ENCODE data around the gene NARF.

DNA sequence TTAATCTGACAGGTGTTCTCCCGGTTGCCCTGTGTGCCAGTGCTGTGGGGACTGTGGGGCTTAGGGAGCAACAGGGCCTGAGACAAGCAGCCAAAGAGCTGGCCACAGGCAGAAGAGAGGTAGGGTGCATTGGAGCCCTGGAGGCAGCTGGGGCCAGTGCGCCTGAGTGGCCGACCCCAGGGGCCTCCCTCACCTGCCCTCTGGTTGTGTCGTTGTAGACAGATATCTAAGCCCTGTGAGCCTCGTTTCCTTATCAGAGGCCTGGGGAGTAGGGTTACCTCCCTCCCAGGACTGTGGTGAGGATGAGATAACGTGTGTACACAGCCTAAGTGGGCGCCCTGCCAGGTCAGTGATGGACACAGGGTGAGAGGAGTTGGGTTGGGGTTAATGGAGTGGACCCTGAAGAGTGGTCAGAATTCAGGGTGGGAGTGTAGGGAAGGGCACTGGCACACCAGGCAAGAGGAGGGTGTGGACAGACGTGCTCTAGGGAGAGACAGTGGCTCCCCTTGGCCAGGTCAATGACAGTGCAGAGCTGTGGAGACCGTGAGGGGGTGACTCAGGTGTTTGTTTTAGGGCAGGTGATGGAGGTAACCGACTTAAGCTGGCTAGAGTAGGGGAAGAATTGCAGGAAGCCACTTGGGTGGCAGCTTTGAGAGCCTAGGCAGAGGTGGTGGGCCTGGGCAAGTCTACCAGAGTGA is 3.4 kb downstream of the NARF start:
- TF ChIP-seq POLR2A (IDR thresholded peaks at IDR 0.05) (no peak), EP300 (IDR thresholded peaks at IDR 0.05) (no peak)
- TF ChIP-seq, protein P1, sequence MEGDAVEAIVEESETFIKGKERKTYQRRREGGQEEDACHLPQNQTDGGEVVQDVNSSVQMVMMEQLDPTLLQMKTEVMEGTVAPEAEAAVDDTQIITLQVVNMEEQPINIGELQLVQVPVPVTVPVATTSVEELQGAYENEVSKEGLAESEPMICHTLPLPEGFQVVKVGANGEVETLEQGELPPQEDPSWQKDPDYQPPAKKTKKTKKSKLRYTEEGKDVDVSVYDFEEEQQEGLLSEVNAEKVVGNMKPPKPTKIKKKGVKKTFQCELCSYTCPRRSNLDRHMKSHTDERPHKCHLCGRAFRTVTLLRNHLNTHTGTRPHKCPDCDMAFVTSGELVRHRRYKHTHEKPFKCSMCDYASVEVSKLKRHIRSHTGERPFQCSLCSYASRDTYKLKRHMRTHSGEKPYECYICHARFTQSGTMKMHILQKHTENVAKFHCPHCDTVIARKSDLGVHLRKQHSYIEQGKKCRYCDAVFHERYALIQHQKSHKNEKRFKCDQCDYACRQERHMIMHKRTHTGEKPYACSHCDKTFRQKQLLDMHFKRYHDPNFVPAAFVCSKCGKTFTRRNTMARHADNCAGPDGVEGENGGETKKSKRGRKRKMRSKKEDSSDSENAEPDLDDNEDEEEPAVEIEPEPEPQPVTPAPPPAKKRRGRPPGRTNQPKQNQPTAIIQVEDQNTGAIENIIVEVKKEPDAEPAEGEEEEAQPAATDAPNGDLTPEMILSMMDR (IDR thresholded peaks at IDR 0.05): no peak
